Natural killer cell (primary cell): ENCODE results near the gene ST6GAL1. TPM values are rescaled to one million over a fixed set of nuclear protein-coding genes. Genes with fewer than 3 reads are reported as not detected.

Source experiments
- ATAC-seq, 3 donors: fragments of 150-1000 bp in 2 of 3; fragments of 200-7000 bp in 1 of 3; cut with Tn5 transposase; 1 replicate in 1 of 3; 2 replicates in 2 of 3; pipeline ENCODE4 v1.10.0; 2021; ENCODE audit warnings: mild to moderate bottlenecking in 2 of 3, moderate library complexity in 2 of 3
- DNase-seq, 2 donors: peaks; one replicate each; pipeline versions ENCODE4 v3.0.0 to v3.0.0-alpha.2; 2013 to 2021; ENCODE audit warnings: mixed read lengths in 1 of 2
- H3K27ac ChIP-seq: one replicate; pipeline ENCODE4 v1.5.1; 2013; ENCODE audit warnings: mild to moderate bottlenecking, low read length
- H3K27me3 ChIP-seq: one replicate; pipeline ENCODE4 v1.6.1; 2013; ENCODE audit warnings: low read length; ENCODE audit not compliant: control insufficient read depth, insufficient read depth
- H3K36me3 ChIP-seq: one replicate; pipeline ENCODE4 v1.6.1; 2013; ENCODE audit warnings: low read length; ENCODE audit not compliant: control insufficient read depth, insufficient read depth
- H3K4me1 ChIP-seq: one replicate; pipeline ENCODE4 v1.6.1; 2013; ENCODE audit warnings: low read length; ENCODE audit not compliant: control insufficient read depth, insufficient read depth
- H3K4me3 ChIP-seq: one replicate; pipeline ENCODE4 v1.5.1; 2013; ENCODE audit warnings: low read length
- H3K9me3 ChIP-seq: one replicate; pipeline ENCODE4 v1.6.1; 2013; ENCODE audit warnings: low read length; ENCODE audit not compliant: control insufficient read depth, insufficient read depth
- H3K27ac Mint-ChIP-seq, 2 donors: one replicate each; pipeline ENCODE4 v1.8.0; 2022; ENCODE audit warnings: mild to moderate bottlenecking in 2 of 2, mixed read lengths in 2 of 2, moderate library complexity in 1 of 2
- H3K27me3 Mint-ChIP-seq, 2 donors: one replicate each; pipeline ENCODE4 v1.8.0; 2022; ENCODE audit warnings: low read depth in 2 of 2, mixed read lengths in 2 of 2
- H3K36me3 Mint-ChIP-seq: one replicate; pipeline ENCODE4 v1.8.0; 2022; ENCODE audit warnings: mixed read lengths
- H3K4me1 Mint-ChIP-seq, 2 donors: one replicate each; pipeline ENCODE4 v1.8.0; 2022; ENCODE audit warnings: mixed read lengths in 2 of 2
- H3K4me3 Mint-ChIP-seq: one replicate; pipeline ENCODE4 v1.8.0; 2022; ENCODE audit warnings: mild to moderate bottlenecking, moderate library complexity, mixed read lengths
- H3K9me3 Mint-ChIP-seq, 2 donors: one replicate each; pipeline ENCODE4 v1.8.0; 2022; ENCODE audit warnings: mixed read lengths in 2 of 2
- CTCF ChIP-seq: fragments of 200-600 bp; IDR thresholded peaks from one replicate; pipeline ENCODE4 v1.8.0; 2022; ENCODE audit warnings: antibody characterized with exemption
- WGBS: methylation state at CpG from one replicate; pipeline ENCODE4 v1.1.7; 2013; ENCODE audit warnings: missing lambda C conversion rate; ENCODE audit not compliant: insufficient coverage; 5-methylcytosine and 5-hydroxymethylcytosine counted together
- intact Hi-C: fragments of 100-400 bp; cut with micrococcal nuclease; formaldehyde crosslinking; loops from one replicate; pipeline ENCODE4 v1.14.2; 2022
- total RNA-seq, 4 donors: library from RNA; stranded (reverse); fragments of 120-200 nt in 1 of 4; gene quantifications; one replicate each; pipeline versions ENCODE4 v1.2.3 to v1.2.4, GENCODE V29; 2013 to 2022

ST6GAL1 gene
- total RNA-seq, 3 donors from 2014 or later (not counting 1 experiment from before 2014, with no cell fraction given): 121 to 182 (median 146) TPM

GRCh38 chr3:186959029-186959624, 28.8 kb downstream of the ST6GAL1 start:
- H3K27ac Mint-ChIP-seq: peak overlapping the region; percentile 77 to 81
- H3K4me3 Mint-ChIP-seq: no peak overlapping the region
- intact Hi-C loops: no loop called here

GRCh38 chr3:186960347-186960746, 30.0 kb downstream of the ST6GAL1 start:
- TF ChIP-seq CTCF: no peak

More at GRCh38 chr3:186959029-186959624, 28.8 kb downstream of the ST6GAL1 start:
- H3K4me3 ChIP-seq: no peak overlapping the region
- no peaks in the 10 kb centered on the region for H3K27me3 ChIP-seq
- ATAC-seq (no peak), DNase-seq (no peak)
- H3K9me3 Mint-ChIP-seq: no peaks in the 10 kb centered on the region
- peaks cover 14% of the 10 kb centered on the region for H3K36me3 ChIP-seq
- no peak for TF ChIP-seq CTCF
- WGBS: 89% methylated on average over 2 of the region's 3 CpGs
- H3K27ac ChIP-seq: no peak overlapping the region
- peaks cover 46% of the 10 kb centered on the region for H3K4me1 ChIP-seq
- H3K36me3 Mint-ChIP-seq: no peaks in the 10 kb centered on the region
- no peaks in the 10 kb centered on the region for H3K9me3 ChIP-seq
- no peaks in the 10 kb centered on the region for H3K27me3 Mint-ChIP-seq
- peaks cover 68 to 73% of the 10 kb centered on the region in 2 donors for H3K4me1 Mint-ChIP-seq

GRCh38 chr3:186962445-186962844, 32.1 kb downstream of the ST6GAL1 start:
- Mint-ChIP-seq H3K4me1 (peaks cover 43 to 44% of the 10 kb centered on the region in 2 donors), H3K27me3 (no peaks in the 10 kb centered on the region), H3K36me3 (no peaks in the 10 kb centered on the region), H3K9me3 (no peaks in the 10 kb centered on the region), H3K4me3 (no peak overlapping the region), H3K27ac (peak overlapping the region; percentile 4 to 76)
- Histone ChIP-seq H3K36me3 (peaks cover 38% of the 10 kb centered on the region), H3K4me3 (no peak overlapping the region), H3K27me3 (no peaks in the 10 kb centered on the region), H3K9me3 (no peaks in the 10 kb centered on the region), H3K4me1 (peaks cover 34% of the 10 kb centered on the region), H3K27ac (no peak overlapping the region)
- no peak for ATAC-seq
- no peak for TF ChIP-seq CTCF
- intact Hi-C loops: no loop called here
- 85% methylated on average over 1 of the region's 1 CpG for WGBS
- DNase-seq: no peak

More at GRCh38 chr3:186960347-186960746, 30.0 kb downstream of the ST6GAL1 start:
- no peaks in the 10 kb centered on the region for H3K9me3 Mint-ChIP-seq
- peak overlapping the region; percentile 60 for H3K4me3 Mint-ChIP-seq
- WGBS: 34% methylated on average over 3 of the region's 4 CpGs
- H3K36me3 ChIP-seq: peaks cover 26% of the 10 kb centered on the region
- no peaks in the 10 kb centered on the region for H3K27me3 ChIP-seq
- DNase-seq (no peak), ATAC-seq (peak in 2 of 3 donors; percentile 15 to 23)
- H3K36me3 Mint-ChIP-seq: no peaks in the 10 kb centered on the region
- H3K4me1 ChIP-seq: peaks cover 45% of the 10 kb centered on the region
- H3K9me3 ChIP-seq: no peaks in the 10 kb centered on the region
- peak overlapping the region; percentile 77 to 81 for H3K27ac Mint-ChIP-seq
- peaks cover 55 to 61% of the 10 kb centered on the region in 2 donors for H3K4me1 Mint-ChIP-seq
- H3K27me3 Mint-ChIP-seq: no peaks in the 10 kb centered on the region
- intact Hi-C loops: no loop called here
- H3K27ac ChIP-seq: peak overlapping the region; percentile 34
- no peak overlapping the region for H3K4me3 ChIP-seq

GRCh38 chr3:186963636-186964035, 33.3 kb downstream of the ST6GAL1 start:
- peaks cover 44 to 49% of the 10 kb centered on the region in 2 donors for H3K4me1 Mint-ChIP-seq
- 90% methylated on average over 5 of the region's 5 CpGs for WGBS
- no peak overlapping the region for H3K27ac ChIP-seq

More at GRCh38 chr3:186963636-186964035, 33.3 kb downstream of the ST6GAL1 start:
- Mint-ChIP-seq H3K36me3 (no peaks in the 10 kb centered on the region), H3K27me3 (no peaks in the 10 kb centered on the region), H3K4me3 (no peak overlapping the region), H3K27ac (no peak overlapping the region), H3K9me3 (no peaks in the 10 kb centered on the region)
- H3K4me1 ChIP-seq: peaks cover 36% of the 10 kb centered on the region
- intact Hi-C loops: no loop called here
- TF ChIP-seq CTCF: no peak
- peaks cover 43% of the 10 kb centered on the region for H3K36me3 ChIP-seq
- DNase-seq (no peak), ATAC-seq (no peak)
- H3K27me3 ChIP-seq: no peaks in the 10 kb centered on the region
- H3K9me3 ChIP-seq: no peaks in the 10 kb centered on the region
- H3K4me3 ChIP-seq: no peak overlapping the region
